ENCODE results near the gene CHGA. TPM values are rescaled to one million over a fixed set of nuclear protein-coding genes. Genes with fewer than 3 reads are reported as not detected.

CHGA gene
- total RNA-seq, 1 experiment from 2014 or later = 0.17 TPM

DNA sequence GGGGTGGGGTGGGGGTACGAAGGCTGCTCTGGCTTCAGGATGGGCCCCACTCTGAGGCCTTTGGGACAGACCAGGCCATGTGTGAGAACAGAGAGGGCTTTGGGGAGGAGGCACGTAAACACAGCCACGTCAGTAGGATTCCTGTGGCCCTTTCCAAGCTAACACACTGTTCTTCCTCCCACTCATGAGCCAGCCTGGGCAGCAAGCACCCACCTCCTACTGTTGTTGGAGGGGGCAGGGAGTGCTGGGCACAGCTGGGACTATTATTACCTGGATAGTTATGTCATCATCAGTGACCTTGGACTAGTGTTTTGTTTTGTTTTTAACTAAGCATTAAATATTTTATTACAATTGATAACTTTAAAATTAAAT is 5.3 kb downstream of the CHGA start:
- intact Hi-C loops (cut with micrococcal nuclease; ENCODE audit: unreplicated experiment) = no loop called here
- H3K27me3 Mint-ChIP-seq (ENCODE audit: unreplicated experiment) = peaks cover 23% of the 10 kb centered on the region
- no peak overlapping the region for H3K27ac Mint-ChIP-seq (ENCODE audit: unreplicated experiment)
- CTCF ChIA-PET = no interaction called here
- H3K9me3 Mint-ChIP-seq (ENCODE audit: low read depth, unreplicated experiment) = no peaks in the 10 kb centered on the region
- no peak for DNase-seq
- no peak overlapping the region for H3K4me3 Mint-ChIP-seq (ENCODE audit: low read depth, unreplicated experiment)
- H3K36me3 Mint-ChIP-seq (ENCODE audit: insufficient read depth, unreplicated experiment) = no peaks in the 10 kb centered on the region
- no peaks in the 10 kb centered on the region for H3K4me1 Mint-ChIP-seq (ENCODE audit: low read depth, unreplicated experiment)
- TF ChIP-seq, protein P1, sequence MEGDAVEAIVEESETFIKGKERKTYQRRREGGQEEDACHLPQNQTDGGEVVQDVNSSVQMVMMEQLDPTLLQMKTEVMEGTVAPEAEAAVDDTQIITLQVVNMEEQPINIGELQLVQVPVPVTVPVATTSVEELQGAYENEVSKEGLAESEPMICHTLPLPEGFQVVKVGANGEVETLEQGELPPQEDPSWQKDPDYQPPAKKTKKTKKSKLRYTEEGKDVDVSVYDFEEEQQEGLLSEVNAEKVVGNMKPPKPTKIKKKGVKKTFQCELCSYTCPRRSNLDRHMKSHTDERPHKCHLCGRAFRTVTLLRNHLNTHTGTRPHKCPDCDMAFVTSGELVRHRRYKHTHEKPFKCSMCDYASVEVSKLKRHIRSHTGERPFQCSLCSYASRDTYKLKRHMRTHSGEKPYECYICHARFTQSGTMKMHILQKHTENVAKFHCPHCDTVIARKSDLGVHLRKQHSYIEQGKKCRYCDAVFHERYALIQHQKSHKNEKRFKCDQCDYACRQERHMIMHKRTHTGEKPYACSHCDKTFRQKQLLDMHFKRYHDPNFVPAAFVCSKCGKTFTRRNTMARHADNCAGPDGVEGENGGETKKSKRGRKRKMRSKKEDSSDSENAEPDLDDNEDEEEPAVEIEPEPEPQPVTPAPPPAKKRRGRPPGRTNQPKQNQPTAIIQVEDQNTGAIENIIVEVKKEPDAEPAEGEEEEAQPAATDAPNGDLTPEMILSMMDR (IDR thresholded peaks at IDR 0.05; ENCODE audit: unreplicated experiment) = no peak
- no TSS peak for BruUV-seq (replicated peaks)

DNA sequence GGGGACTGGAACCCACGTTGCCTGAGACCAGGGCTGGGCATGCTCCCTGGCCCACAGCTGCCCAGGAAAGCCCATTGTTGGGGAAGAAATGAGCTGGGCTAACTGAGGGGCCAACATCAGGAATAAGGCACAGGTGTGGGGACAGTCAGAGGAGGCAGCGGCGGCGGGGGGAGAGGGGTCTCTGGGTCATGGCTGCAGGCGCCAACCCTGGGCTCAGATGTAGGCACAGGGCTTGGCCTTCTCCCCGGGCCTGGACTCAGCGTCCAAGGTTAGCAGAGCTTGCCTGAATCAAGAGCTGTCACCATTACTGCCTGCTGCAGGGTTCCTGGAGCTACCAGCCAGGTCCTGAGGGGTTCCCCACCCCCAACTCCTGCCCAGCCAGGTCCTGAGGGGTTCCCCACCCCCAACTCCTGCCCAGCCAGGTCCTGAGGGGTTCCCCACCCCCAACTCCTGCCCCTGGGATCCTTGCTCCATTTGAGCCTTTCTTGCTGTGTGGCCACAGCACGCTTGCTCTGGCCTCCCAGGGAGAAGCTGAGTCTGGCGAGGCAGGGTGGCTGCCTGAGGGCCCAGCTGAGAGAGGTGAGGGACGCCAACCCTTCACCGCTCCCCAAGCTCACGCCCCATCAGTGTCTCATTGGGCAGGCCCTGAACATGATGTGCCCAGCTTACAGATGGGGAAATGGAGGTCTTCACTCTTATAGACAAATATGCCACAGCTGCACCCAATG is 6.2 kb downstream of the CHGA start:
- no TSS peak for BruUV-seq (replicated peaks)
- H3K27ac Mint-ChIP-seq (ENCODE audit: unreplicated experiment) = no peak overlapping the region
- TF ChIP-seq, protein P1 (IDR thresholded peaks at IDR 0.05; ENCODE audit: unreplicated experiment) = no peak
- intact Hi-C loops (cut with micrococcal nuclease; ENCODE audit: unreplicated experiment) = no loop called here
- peaks cover 3% of the 10 kb centered on the region for H3K36me3 Mint-ChIP-seq (ENCODE audit: insufficient read depth, unreplicated experiment)
- CTCF ChIA-PET = interaction anchor here (0.6 kb wide), 1 partner anchor 269 kb away, joined by 4 read pairs; no protein-coding TSS in a partner anchor
- no peaks in the 10 kb centered on the region for H3K4me1 Mint-ChIP-seq (ENCODE audit: low read depth, unreplicated experiment)
- H3K9me3 Mint-ChIP-seq (ENCODE audit: low read depth, unreplicated experiment) = no peaks in the 10 kb centered on the region
- no peak overlapping the region for H3K4me3 Mint-ChIP-seq (ENCODE audit: low read depth, unreplicated experiment)
- peaks cover 18% of the 10 kb centered on the region for H3K27me3 Mint-ChIP-seq (ENCODE audit: unreplicated experiment)
- DNase-seq = no peak

DNA sequence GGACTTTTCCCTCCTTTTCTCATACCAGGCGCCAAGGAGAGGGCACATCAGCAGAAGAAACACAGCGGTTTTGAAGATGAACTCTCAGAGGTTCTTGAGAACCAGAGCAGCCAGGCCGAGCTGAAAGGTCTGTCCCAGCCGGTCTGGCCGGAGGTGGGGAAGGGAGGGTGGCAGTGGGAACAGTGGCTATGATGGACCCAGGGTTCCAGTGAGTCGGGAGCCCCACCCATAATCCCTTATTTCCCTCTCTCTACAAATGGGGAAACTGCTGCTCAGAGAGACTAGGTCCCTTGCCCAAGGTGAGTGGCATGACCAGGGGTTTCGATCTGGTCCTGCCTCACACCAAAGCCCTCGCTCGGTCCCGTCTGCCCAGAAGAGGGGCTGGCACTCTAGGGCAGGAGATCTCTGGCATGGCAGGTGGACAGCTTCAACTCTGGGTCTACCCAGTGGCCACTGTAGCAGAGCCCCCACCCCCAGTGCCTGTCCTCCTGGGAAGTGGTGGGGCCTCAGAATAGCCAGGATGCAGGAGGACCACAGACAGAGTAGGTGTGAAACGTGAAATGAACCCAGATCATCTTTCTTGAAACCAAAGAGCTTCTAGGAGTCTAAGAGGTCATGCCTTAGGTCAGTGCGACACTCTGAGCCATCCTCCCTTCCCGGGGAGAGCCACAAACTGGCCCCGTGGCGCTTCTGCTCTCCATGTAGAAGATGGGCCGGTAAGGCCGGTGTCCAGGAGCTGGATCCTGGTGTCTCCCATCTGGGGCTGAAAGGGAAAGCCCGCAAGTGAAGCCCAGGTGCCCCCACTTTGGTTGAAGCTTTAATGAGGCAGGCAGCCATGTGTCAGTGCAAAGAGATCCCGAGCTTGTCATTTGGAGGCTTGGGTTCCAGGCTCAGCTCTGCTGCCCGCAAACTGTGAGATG is 7.0 kb downstream of the CHGA start:
- peaks cover 3% of the 10 kb centered on the region for H3K36me3 Mint-ChIP-seq (ENCODE audit: insufficient read depth, unreplicated experiment)
- TF ChIP-seq, protein P1 (IDR thresholded peaks at IDR 0.05; ENCODE audit: unreplicated experiment) = no peak
- CTCF ChIA-PET = no interaction called here
- H3K27me3 Mint-ChIP-seq (ENCODE audit: unreplicated experiment) = peaks cover 9% of the 10 kb centered on the region
- no peak overlapping the region for H3K27ac Mint-ChIP-seq (ENCODE audit: unreplicated experiment)
- BruUV-seq (replicated peaks) = no TSS peak
- intact Hi-C loops (cut with micrococcal nuclease; ENCODE audit: unreplicated experiment) = no loop called here
- no peak for DNase-seq
- no peak overlapping the region for H3K4me3 Mint-ChIP-seq (ENCODE audit: low read depth, unreplicated experiment)
- H3K4me1 Mint-ChIP-seq (ENCODE audit: low read depth, unreplicated experiment) = no peaks in the 10 kb centered on the region
- no peaks in the 10 kb centered on the region for H3K9me3 Mint-ChIP-seq (ENCODE audit: low read depth, unreplicated experiment)

DNA sequence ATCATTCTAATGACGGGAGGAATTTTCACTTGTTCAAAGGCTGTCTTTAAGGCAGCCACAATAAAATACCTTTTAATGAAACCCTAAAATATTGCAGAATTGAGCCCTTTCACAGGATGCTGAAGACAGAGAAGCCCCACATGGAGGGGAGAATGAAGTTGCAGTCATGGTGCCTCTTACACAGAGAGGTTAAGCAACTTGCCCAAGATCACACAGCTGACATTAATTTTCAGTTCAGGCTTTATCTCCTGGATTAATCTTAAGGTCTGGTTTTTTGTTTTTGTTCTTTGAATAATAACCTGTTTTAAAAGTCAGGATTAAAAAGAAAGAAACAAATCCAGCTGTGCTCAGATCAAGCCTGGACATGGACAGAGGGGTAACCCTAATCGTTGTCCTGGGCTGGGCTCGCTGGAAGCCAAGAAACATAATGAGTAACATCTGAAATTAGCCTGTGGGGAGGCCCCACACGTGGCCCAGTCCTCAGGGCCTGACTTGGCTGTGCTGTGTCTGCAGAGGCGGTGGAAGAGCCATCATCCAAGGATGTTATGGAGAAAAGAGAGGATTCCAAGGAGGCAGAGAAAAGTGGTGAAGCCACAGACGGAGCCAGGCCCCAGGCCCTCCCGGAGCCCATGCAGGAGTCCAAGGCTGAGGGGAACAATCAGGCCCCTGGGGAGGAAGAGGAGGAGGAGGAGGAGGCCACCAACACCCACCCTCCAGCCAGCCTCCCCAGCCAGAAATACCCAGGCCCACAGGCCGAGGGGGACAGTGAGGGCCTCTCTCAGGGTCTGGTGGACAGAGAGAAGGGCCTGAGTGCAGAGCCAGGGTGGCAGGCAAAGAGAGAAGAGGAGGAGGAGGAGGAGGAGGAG is 8.0 kb downstream of the CHGA start:
- H3K4me3 Mint-ChIP-seq (ENCODE audit: low read depth, unreplicated experiment) = no peak overlapping the region
- CTCF ChIA-PET = no interaction called here

More for the DNA sequence above, 8.0 kb downstream of the CHGA start:
- peaks cover 12% of the 10 kb centered on the region for H3K36me3 Mint-ChIP-seq (ENCODE audit: insufficient read depth, unreplicated experiment)
- no peak for DNase-seq
- TF ChIP-seq, protein P1 (IDR thresholded peaks at IDR 0.05; ENCODE audit: unreplicated experiment) = no peak
- no peaks in the 10 kb centered on the region for H3K9me3 Mint-ChIP-seq (ENCODE audit: low read depth, unreplicated experiment)
- H3K4me1 Mint-ChIP-seq (ENCODE audit: low read depth, unreplicated experiment) = no peaks in the 10 kb centered on the region
- BruUV-seq (replicated peaks) = no TSS peak
- intact Hi-C loops (cut with micrococcal nuclease; ENCODE audit: unreplicated experiment) = no loop called here
- H3K27ac Mint-ChIP-seq (ENCODE audit: unreplicated experiment) = no peak overlapping the region
- no peaks in the 10 kb centered on the region for H3K27me3 Mint-ChIP-seq (ENCODE audit: unreplicated experiment)
